ENCODE data around the gene FAM111A. TPM values are rescaled to one million over a fixed set of nuclear protein-coding genes. Genes with fewer than 3 reads are reported as not detected.

FAM111A gene
- polyA plus RNA-seq, 3 donors = 34.6 to 101 (median 55.7) TPM

- H3K4me2 ChIP-seq (replicated peaks; ENCODE audit: extremely low read depth, low read length, poor library complexity, severe bottlenecking) = no peak overlapping the region
- H3K27me3 ChIP-seq (ENCODE audit: control insufficient read depth in 2 of 2, insufficient read depth in 2 of 2, low read length in 2 of 2) = no peaks in the 10 kb centered on the region
- no peaks in the 10 kb centered on the region for H3K9me3 ChIP-seq (replicated peaks in 1 of 2; ENCODE audit: control insufficient read depth in 1 of 2, insufficient read depth in 1 of 2, low read length in 2 of 2)
- peaks cover 8% of the 10 kb centered on the region in 2 donors for H3K4me1 ChIP-seq (ENCODE audit: control insufficient read depth in 1 of 2, insufficient read depth in 2 of 2, low read length in 2 of 2)
- DNase-seq = no peak
- peaks cover 16% of the 10 kb centered on the region for H4K20me1 ChIP-seq (ENCODE audit: insufficient read depth, low read length)
- TF ChIP-seq CTCF (IDR thresholded peaks at IDR 0.05) = no peak
- Mint-ChIP-seq H3K27ac (no peak overlapping the region), H3K4me3 (no peak overlapping the region), H3K27me3 (ENCODE audit: low read depth in 3 of 3) (peaks cover 0 to 4% (median 2%) of the 10 kb centered on the region in 3 donors), H3K9me3 (no peaks in the 10 kb centered on the region), H3K4me1 (peaks cover 10% of the 10 kb centered on the region), H3K36me3 (peaks cover 58 to 59% of the 10 kb centered on the region in 2 donors)
- 6% methylated on average over 2 of the region's 4 CpGs for WGBS (ENCODE audit: insufficient coverage)
- no peak overlapping the region for H3K4me3 ChIP-seq (replicated peaks in 1 of 3; ENCODE audit: low read depth in 2 of 3, low read length in 3 of 3)
- intact Hi-C loops (cut with micrococcal nuclease) = no loop called here
- H3K79me2 ChIP-seq (ENCODE audit: insufficient read depth, low read length) = no peaks in the 10 kb centered on the region
- no peak overlapping the region for H2AFZ ChIP-seq (ENCODE audit: insufficient read depth, low read depth, low read length, poor library complexity, severe bottlenecking)
- H3K27ac ChIP-seq (ENCODE audit: low read depth in 1 of 2, low read length in 2 of 2) = no peak overlapping the region
- no peak overlapping the region for H3K9ac ChIP-seq (ENCODE audit: insufficient read depth, low read length, poor library complexity, severe bottlenecking)
- H3K36me3 ChIP-seq (replicated peaks in 1 of 2; ENCODE audit: control insufficient read depth in 1 of 2, insufficient read depth in 2 of 2, low read length in 2 of 2) = peaks cover 0 to 54% of the 10 kb centered on the region in 2 donors
Measured at GRCh38 chr11:59189986-59190385, 47.3 kb downstream of the FAM111A start.

- Mint-ChIP-seq H3K27ac (peak overlapping the region in 2 of 7 donors; percentile 8 to 17), H3K9me3 (no peaks in the 10 kb centered on the region), H3K4me1 (peaks cover 10% of the 10 kb centered on the region), H3K36me3 (peaks cover 62 to 65% of the 10 kb centered on the region in 2 donors), H3K4me3 (no peak overlapping the region), H3K27me3 (ENCODE audit: low read depth in 3 of 3) (peaks cover 0 to 4% (median under 1%) of the 10 kb centered on the region in 3 donors)
- Histone ChIP-seq H3K9me3 (replicated peaks in 1 of 2; ENCODE audit: control insufficient read depth in 1 of 2, insufficient read depth in 1 of 2, low read length in 2 of 2) (no peaks in the 10 kb centered on the region), H3K27me3 (ENCODE audit: control insufficient read depth in 2 of 2, insufficient read depth in 2 of 2, low read length in 2 of 2) (no peaks in the 10 kb centered on the region), H3K27ac (ENCODE audit: low read depth in 1 of 2, low read length in 2 of 2) (no peak overlapping the region), H3K79me2 (ENCODE audit: insufficient read depth, low read length) (no peaks in the 10 kb centered on the region), H3K4me3 (replicated peaks in 1 of 3; ENCODE audit: low read depth in 2 of 3, low read length in 3 of 3) (no peak overlapping the region), H2AFZ (ENCODE audit: insufficient read depth, low read depth, low read length, poor library complexity, severe bottlenecking) (no peak overlapping the region), H4K20me1 (ENCODE audit: insufficient read depth, low read length) (peaks cover 20% of the 10 kb centered on the region), H3K4me2 (replicated peaks; ENCODE audit: extremely low read depth, low read length, poor library complexity, severe bottlenecking) (no peak overlapping the region), H3K36me3 (replicated peaks in 1 of 2; ENCODE audit: control insufficient read depth in 1 of 2, insufficient read depth in 2 of 2, low read length in 2 of 2) (peaks cover 0 to 54% of the 10 kb centered on the region in 2 donors), H3K9ac (ENCODE audit: insufficient read depth, low read length, poor library complexity, severe bottlenecking) (no peak overlapping the region), H3K4me1 (ENCODE audit: control insufficient read depth in 1 of 2, insufficient read depth in 2 of 2, low read length in 2 of 2) (peaks cover 8% of the 10 kb centered on the region in 2 donors)
- WGBS (ENCODE audit: insufficient coverage) = 100% methylated on average over 2 of the region's 4 CpGs
- intact Hi-C loops (cut with micrococcal nuclease) = no loop called here
- no peak for TF ChIP-seq CTCF (IDR thresholded peaks at IDR 0.05)
- DNase-seq = no peak
Measured at GRCh38 chr11:59191095-59191494, 48.4 kb downstream of the FAM111A start.

Measured in CD14-positive monocyte (primary cell).